Lung (tissue), 12 donors: Measurements from ENCODE around the gene SUMO2. TPM values are rescaled to one million over a fixed set of nuclear protein-coding genes. Genes with fewer than 3 reads are reported as not detected.

Experiments used
- ATAC-seq: fragments of 200-7000 bp; cut with Tn5 transposase; one replicate; pipeline ENCODE4 v1.9.1; 2020; ENCODE audit warnings: moderate number of reproducible peaks; ENCODE audit not compliant: insufficient read depth, low FRiP score
- DNase-seq, 3 donors: peaks; one replicate each; pipeline ENCODE4 v3.0.0-alpha.2; 2013 to 2017
- H3K27ac ChIP-seq, 2 donors: one replicate each; pipeline ENCODE4 v1.5.1; 2013; ENCODE audit warnings: mild to moderate bottlenecking in 2 of 2, moderate library complexity in 2 of 2, control low read depth in 1 of 2, inconsistent platforms in 1 of 2, low read depth in 1 of 2, low read length in 1 of 2
- H3K27me3 ChIP-seq, 3 donors: one replicate each; pipeline ENCODE4 v1.5.1; 2013; ENCODE audit warnings: low read length in 2 of 3; ENCODE audit not compliant: control insufficient read depth in 3 of 3, insufficient read depth in 3 of 3
- H3K36me3 ChIP-seq, 4 donors: one replicate each; pipeline ENCODE4 v1.5.1; 2013; ENCODE audit warnings: low read length in 4 of 4, mild to moderate bottlenecking in 1 of 4, moderate library complexity in 1 of 4; ENCODE audit not compliant: control insufficient read depth in 4 of 4, insufficient read depth in 4 of 4
- H3K4me1 ChIP-seq, 5 donors: one replicate each; pipeline ENCODE4 v1.5.1; 2013; ENCODE audit warnings: low read length in 5 of 5, mild to moderate bottlenecking in 2 of 5, moderate library complexity in 1 of 5; ENCODE audit not compliant: control insufficient read depth in 5 of 5, insufficient read depth in 5 of 5
- H3K4me3 ChIP-seq: one replicate; pipeline ENCODE4 v1.5.1; 2013; ENCODE audit warnings: mild to moderate bottlenecking, control low read depth, moderate library complexity
- H3K9ac ChIP-seq, 2 donors: one replicate each; pipeline ENCODE4 v1.5.1; 2013; ENCODE audit warnings: low read length in 2 of 2, control low read depth in 1 of 2; ENCODE audit not compliant: insufficient read depth in 1 of 2
- H3K9me3 ChIP-seq, 4 donors: one replicate each; pipeline ENCODE4 v1.5.1; 2013; ENCODE audit warnings: low read length in 3 of 4, mild to moderate bottlenecking in 1 of 4, moderate library complexity in 1 of 4; ENCODE audit not compliant: control insufficient read depth in 4 of 4, insufficient read depth in 3 of 4
- CTCF ChIP-seq: IDR thresholded peaks from 2 replicates; pipeline ENCODE4 v1.5.1; 2012; ENCODE audit warnings: mild to moderate bottlenecking; ENCODE audit errors: control extremely low read depth, extremely low read depth
- WGBS, 2 donors: extraction: QIAGEN DNeasy Blood & Tissue Kit; methylation state at CpG; one replicate each; pipeline ENCODE4 v1.1.7; 2013; 5-methylcytosine and 5-hydroxymethylcytosine counted together
- polyA plus RNA-seq, 2 donors: library from polyadenylated mRNA; stranded (reverse); fragments of 200-250 nt; gene quantifications; one replicate each; pipeline ENCODE4 v1.2.1, GENCODE V29; 2013
- total RNA-seq, 2 donors: library from RNA; depleted of rRNA in 1 of 2; stranded (reverse); fragments of >200 nt in 1 of 2; gene quantifications; one replicate each; pipeline ENCODE4 v1.2.1, GENCODE V29; 2014 to 2021
- donor health status: control.
- donor health status: control.
- donor health status: Bipolar disorder and iron deficiency.
- donor health status: healthy.
- donor health status: DM: yes; HTN: yes; CAD: no.

Gene SUMO2
- total and polyA plus RNA-seq, 4 donors, result 53.6 to 242 (median 89.4) TPM

GRCh38 chr17:75154195-75155106 lies 28.3 kb downstream of the SUMO2 start, which contains the start of gene JPT1:
TSS of gene JPT1 (minus strand) at chr17:75154512. CDS start at chr17:75154397, 115 bp downstream.
- peak; percentile 99 to 100 (median 99) for DNase-seq
- Histone ChIP-seq H3K27me3 (no peaks in the 10 kb centered on the region), H3K9me3 (no peaks in the 10 kb centered on the region), H3K9ac (peak within 1 kb of the TSS; percentile 82 to 86), H3K4me1 (peaks cover 0 to 20% (median 3%) of the 10 kb centered on the region in 5 donors), H3K27ac (peak within 1 kb of the TSS; percentile 89 to 92), H3K4me3 (peak within 1 kb of the TSS; percentile 80), H3K36me3 (peaks cover 0 to 2% (median 0%) of the 10 kb centered on the region in 4 donors)
- TF ChIP-seq CTCF, result no peak
- ATAC-seq, result peak; percentile 100
- WGBS, 2 donors, result 2 to 3% methylated on average over 56 to 67 of the region's 67 CpGs

- ATAC-seq, result no peak
- TF ChIP-seq CTCF, result no peak
Observed at GRCh38 chr17:75153780-75154194, 29.0 kb downstream of the SUMO2 start.

GRCh38 chr17:75152922-75153779 lies 29.6 kb downstream of the SUMO2 start:
- ATAC-seq (no peak), DNase-seq (peak; percentile 54 to 71 (median 68))
- TF ChIP-seq CTCF, result no peak
- Histone ChIP-seq H3K27me3 (no peaks in the 10 kb centered on the region), H3K36me3 (peaks cover 1 to 4% (median 2%) of the 10 kb centered on the region in 4 donors), H3K9me3 (no peaks in the 10 kb centered on the region), H3K27ac (peak overlapping the region in 1 of 2 donors; percentile 1), H3K4me3 (peak overlapping the region; percentile 80), H3K4me1 (peaks cover 0 to 20% (median 3%) of the 10 kb centered on the region in 5 donors), H3K9ac (peak overlapping the region; percentile 82 to 86)
- 8% methylated on average over 28 of the region's 28 CpGs for whole genome bisulfite sequencing, 2 donors

More at GRCh38 chr17:75153780-75154194, 29.0 kb downstream of the SUMO2 start:
- peak overlapping the region; percentile 80 for H3K4me3 ChIP-seq
- peaks cover 0 to 1% (median 0%) of the 10 kb centered on the region in 4 donors for H3K36me3 ChIP-seq
- H3K27ac ChIP-seq, result peak overlapping the region; percentile 89 to 92
- H3K27me3 ChIP-seq, result no peaks in the 10 kb centered on the region
- peaks cover 0 to 20% (median 3%) of the 10 kb centered on the region in 5 donors for H3K4me1 ChIP-seq
- DNase-seq, result peak in 1 of 3 donors; percentile 54
- no peaks in the 10 kb centered on the region for H3K9me3 ChIP-seq
- WGBS, 2 donors, result 0% methylated on average over 35 of the region's 35 CpGs
- peak overlapping the region; percentile 13 to 82 for H3K9ac ChIP-seq
